Activated CD4-positive, alpha-beta T cell treated with anti-CD3 and anti-CD28 coated beads for 48 hours (primary cell): ENCODE measurements around the gene ATG2B.

Experiments
- DNase-seq: peaks from one replicate; pipeline ENCODE4 v3.0.0-alpha.2; 2020

The ATG2B gene

GRCh38 chr14:96270565-96271420, 92.3 kb downstream of the ATG2B start:
- no peak for DNase-seq

GRCh38 chr14:96269359-96269710, 93.8 kb downstream of the ATG2B start:
- DNase-seq = no peak

DNA sequence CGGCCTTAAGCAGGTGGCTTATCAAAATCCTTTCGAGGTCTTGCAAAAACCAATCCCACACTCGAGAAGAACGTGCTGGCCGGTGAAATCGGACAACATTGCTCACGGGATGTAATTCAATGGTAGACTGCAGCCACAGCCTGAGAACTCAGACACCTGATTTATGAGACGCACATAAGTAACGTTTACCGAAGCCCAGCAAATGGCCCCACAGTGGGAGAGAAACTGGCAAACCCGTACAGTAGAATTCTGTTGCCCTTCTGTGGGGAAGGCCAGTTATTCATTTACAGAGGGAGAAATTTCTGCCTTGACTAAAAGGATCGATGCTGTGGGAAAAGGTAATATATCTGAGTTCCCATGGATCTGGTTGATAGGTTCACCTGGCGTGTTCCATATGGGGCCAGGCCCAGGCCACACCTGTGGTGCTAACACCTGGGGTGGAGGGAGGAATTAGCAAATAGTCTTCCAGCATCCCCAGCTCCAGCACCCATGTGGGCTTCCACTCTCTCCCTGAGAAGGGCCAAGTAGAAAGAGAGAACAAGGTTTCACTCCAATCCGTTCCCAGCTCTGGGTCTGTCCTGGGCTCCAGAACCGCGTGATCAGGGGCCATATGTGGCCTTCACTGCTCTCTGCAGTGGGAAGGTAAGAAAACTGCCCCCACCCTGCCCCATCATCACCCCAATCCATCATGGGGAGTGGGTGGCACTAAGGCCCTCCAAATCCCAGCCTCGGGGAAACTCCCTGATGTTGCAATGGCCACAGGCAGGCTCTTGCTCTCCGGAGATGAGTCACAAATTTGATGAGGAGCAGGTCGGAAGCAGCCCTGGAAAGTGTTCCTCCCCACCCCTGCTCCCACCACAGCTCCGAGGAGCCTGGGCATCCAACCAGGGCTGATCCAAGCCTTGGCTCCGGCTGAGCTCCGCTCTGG, 94.4 kb downstream of the ATG2B start:
- no peak for DNase-seq

DNA sequence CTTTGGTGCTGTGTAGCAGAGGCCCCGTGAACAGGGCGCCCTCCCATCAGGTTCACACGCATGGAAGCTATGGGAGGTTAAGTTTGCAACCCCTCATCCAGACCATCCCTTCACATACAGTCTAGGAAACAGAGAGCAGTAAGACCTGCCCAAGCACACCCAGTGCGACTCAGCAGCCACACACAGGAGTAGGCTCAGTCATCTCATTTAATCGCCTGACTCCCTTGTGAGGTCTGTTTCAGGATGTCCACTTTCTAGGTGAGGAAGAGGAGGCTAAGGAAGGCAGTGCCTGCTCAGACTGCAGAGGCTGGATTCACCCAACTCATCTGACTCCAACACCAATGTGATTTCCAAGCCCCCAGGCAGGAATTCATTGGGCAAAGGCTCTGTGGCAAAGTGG, 95.2 kb downstream of the ATG2B start:
- no peak for DNase-seq

DNA sequence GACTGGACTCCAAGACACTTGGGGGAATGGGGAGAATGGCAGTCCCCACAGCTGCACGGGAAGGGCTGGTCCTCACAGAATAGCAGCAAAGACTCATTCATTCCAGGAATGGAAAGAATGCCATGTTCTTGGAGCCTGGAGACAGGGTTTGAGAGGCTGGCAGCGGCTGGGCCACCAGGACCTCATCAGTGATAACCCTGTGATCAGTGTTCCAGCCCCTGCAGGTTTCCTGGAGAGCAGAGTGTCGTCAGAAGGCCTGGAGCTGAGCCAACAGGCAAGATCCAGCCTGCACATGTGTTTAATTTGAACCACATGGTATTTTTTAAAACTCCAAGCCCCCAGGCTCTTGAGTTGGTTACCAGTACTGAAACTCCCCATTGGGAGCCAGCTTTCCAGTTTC, 95.8 kb downstream of the ATG2B start:
- no peak for DNase-seq

GRCh38 chr14:96265383-96266095, 97.6 kb downstream of the ATG2B start:
- DNase-seq = no peak

DNA sequence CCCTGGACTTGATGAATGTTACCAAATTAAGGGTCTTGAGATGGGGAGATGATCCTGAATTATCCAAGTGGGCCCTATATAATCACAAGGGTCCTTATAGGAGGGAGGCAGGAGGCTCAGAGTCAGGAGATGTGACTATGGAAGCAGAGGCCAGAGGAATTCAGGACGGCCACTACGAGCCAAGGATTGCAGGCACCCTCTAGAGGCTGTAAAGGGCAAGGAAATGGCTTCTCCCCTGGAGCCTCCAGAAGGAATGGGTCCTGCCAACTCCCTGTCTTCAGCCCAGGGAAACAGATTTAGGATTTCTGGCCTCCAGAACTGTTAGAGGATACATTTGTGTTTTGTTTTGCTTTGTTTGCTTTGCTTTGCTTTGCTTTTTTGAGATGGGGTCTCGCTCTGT, 98.3 kb downstream of the ATG2B start:
- no peak for DNase-seq

DNA sequence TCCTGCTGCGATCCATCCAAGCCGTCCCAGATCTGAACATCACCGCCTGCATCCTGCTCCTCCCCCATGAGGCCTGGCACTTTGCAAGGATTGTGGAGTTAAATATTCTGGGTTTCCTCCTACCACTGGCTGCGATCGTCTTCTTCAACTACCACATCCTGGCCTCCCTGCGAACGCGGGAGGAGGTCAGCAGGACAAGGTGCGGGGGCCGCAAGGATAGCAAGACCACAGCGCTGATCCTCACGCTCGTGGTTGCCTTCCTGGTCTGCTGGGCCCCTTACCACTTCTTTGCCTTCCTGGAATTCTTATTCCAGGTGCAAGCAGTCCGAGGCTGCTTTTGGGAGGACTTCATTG, 99.0 kb downstream of the ATG2B start:
- no peak for DNase-seq

- DNase-seq = no peak
Observed at GRCh38 chr14:96263347-96264199, 99.6 kb downstream of the ATG2B start.

DNA sequence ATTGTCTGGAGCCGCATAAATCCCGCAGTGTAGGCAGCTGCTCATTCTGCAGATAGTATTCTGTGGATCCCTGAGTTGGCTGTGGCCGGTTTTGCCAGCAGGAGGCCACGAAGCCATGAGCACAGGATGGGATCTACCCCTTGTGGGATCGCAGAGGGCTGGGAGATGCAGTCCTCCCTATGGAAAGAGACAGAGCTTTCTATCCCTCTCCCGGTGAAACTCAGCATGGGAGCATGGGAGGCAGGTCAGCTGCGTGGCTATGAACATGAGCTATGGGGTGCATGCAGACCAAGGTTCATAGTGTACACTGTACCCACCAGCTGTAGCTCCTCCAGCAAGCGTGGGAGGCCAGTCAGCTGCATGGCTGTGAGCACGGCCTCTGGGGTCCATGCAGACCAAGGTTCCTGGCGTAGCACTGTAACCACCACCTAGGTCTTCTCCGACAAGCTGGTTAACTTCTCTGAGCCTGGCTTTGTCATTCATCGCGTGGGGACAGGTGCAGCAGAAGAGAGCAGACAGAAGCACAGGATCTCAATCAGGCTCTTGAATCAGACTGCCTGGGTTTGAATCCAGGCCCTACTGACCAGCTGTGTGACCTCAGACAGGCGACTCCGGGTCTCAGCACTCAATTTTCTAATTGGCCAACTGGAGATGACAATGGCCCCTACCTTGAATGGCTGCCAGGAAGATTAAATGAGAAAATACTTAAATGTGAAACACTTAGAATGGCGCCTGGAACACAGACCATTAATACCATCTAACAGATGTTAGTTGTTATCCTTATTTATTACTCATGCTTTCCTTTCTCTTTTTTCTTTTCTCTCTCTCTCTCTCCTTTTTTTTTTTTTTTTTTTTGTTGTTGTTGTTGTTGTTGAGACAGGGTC, 101.1 kb downstream of the ATG2B start:
- DNase-seq = no peak

DNA sequence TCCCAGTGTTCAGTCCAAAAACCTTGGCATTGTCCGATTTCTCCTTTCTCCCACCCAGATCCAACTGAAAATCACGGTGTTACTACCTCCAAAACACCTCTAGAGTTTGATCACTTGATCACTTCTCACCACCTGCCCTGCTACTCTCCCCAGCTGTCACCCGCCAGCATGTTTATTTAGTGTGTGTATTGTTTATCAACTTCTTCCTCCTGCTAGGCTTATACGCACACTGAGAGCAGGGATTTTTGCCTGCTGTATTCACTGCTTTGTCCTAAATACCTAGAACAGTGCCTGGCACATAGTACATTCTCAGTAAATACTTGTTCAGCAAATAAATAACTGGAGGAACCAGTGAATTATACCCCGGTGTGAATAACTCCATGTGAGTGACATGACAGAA, 102.1 kb downstream of the ATG2B start:
- no peak for DNase-seq

GRCh38 chr14:96260341-96260821, 102.8 kb downstream of the ATG2B start:
- no peak for DNase-seq

DNA sequence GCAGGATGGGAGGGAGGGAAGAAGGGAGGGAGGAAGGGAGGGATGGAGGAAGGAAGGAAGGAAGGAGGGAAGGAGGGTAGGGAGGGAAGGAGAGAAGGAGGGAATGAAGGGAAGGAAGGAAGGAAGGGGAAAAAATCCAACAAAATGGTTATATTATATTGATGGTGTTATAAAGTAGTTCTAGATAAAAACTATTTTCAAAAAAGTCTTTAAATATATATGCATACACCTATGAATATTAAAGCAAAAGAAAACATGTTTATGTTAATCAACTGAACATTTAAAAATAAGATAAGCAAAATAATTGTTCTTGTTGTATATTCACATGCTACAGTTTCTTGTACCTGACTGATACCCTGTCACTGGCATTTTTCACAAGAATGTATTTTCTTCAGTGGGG, 105.2 kb downstream of the ATG2B start:
- DNase-seq = no peak

DNA sequence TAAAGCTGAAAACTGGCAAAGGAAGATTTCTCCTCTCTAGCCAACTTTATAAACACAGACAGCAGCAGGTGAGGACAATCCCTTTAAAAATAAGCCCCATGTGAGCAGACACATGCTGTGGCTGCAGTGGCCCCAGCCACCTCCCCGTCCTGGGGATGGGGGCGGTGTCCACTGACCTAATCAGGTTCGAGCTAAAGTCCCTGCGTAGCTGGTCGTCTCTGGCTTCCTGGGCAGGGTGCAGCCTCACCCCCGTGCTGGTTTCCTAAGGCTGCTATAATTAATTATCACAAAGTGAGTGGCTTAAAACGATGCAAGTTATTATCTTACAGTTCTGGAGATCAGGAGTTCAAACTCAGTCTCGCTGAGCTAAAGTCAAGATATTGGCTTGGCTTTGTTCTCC, 106.1 kb downstream of the ATG2B start:
- no peak for DNase-seq

DNA sequence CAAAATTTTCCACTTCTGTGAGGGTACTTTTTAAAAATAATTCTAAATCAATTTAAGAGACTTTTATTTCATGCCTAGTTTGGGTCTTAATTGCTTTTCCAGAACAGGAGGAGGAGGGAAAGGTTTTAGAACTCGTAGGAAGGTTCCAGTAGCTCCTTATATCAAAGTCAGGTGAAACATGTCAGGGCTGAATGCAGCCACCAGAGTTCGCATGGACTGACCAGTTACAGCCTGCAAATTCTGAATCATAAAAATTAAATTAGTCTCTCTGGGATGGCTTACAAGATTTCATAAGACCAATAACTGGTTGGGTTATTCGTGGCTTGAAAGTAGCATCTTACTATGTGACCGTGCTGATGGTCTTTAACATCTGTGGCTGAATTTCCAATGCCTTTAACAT, 106.7 kb downstream of the ATG2B start:
- no peak for DNase-seq

DNA sequence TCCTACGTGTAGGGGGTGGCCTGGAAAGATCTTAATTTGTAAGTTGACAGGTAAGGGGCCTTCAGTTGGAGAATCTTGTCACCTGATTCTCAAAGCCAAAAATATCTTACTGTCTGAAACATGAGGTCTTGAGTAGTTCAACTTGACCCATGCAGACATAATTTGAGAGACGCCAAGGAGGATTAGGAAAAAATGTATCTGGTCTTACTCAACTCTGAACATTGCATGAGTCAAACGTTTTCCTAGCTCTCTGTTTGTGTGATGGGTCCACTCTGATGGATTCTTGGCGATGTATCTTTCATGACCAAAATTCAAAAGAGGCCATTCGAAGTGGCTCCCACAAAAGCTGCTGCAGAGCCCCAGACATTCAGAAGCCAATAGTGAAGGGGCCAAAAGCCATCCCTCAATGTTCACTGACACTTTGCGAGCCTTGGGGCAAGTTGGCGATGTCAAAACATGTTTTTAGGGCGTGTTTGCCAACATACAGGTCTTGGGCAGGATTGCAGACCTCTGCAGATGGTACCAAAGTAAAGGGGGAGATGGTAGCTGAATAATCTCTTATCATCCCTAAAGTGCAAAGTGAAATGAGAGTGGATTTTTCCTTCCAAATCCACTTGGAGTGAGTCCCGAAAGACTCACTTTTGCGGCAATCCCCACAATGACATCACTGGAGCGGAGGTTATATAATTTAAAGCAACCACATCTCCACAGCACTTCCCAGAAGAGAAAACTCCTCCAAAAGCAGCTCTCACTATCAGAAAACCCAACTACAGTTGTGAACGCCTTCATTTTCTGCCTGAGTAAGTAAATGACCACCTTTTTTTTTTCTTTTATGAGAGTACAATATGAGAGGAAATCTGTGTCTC, 107.4 kb downstream of the ATG2B start, which contains the start of gene BDKRB1:
TSS of gene BDKRB1 (plus strand) at position 710 of the 866 bp plus-strand sequence. CDS start 7,473 bp downstream, outside the sequence.
- DNase-seq = no peak

GRCh38 chr14:96254687-96255086, 108.5 kb downstream of the ATG2B start:
- DNase-seq = no peak

DNA sequence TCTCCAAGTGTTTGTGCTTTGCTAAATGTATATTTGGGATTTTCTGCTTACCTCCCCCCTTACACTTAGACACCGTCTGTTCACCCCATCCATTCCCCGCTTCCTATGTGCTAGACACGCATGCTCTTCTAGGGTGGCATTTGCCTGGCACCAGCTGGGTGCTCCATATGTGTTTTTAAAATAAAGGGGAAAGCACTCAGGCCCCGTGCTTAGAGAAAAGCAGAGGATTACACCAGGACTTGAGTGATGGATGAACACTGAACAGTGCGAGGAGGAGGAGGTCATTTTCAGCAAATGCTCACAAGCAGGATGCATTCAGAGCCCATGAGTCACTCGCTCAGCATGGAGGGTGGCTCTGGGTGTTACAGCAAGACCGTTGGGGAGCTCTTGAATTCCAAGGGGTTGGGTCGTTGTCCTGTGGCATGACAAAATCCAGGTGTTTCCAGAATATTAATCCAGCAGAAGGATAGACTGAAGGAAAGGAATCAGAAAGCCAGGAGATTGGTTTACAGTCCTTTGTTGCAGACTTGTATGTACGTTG, 110.1 kb downstream of the ATG2B start:
- DNase-seq = no peak

DNA sequence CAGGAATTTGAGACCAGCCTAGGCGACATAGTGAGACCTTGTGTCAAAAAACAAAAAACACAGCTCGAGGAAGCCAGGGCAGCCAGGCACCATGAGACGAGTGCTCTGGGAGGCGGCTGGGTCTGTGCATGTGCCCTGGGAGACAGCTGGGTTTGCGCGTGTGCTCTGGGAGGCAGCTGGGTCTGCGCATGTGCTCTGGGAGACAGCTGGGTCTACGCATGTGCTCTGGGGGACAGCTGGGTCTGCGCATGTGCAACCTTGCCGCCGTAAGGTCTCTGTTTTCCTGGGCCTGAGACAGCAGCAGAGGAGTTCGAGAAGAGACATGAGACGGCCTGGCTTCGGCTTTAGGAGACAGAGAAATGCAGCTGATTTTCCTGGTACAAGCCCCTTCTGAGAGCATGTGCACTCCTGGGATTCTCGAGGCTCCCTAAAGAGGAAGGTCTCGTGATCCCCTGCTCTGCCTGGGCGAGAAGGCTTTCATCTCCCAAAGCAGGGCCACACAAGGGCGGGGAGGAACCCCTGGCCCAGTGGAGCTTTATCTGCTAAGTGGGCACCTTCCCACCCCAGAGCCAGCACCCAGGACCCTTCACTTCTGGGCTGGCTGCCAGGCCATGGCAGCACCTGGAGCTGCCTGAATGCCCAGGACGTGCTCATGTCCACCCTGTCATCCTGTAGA, 110.7 kb downstream of the ATG2B start:
- no peak for DNase-seq
